Measurements from ENCODE around the gene TOM1.

DNA sequence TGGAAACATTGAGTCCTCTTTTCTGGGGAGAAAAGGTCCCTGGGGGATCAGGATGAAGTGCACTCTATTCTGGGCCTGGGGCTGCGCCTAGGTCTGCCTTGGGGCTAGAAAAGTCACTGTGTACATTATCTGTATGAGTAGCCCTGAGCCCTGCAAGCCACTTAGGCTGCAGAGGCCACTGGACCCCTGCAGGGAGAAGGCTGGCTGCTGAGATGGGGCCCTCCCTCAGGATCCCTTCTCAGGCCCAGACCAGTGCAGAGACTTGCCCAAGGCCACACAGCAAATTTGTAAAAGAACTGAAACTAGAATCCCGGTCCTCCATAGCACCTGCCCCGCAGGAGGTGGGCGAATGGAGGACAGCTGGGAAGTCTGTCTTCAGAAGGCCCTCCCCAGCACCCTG is 54.4 kb downstream of the TOM1 start:
- TF ChIP-seq POLR2AphosphoS5 (IDR thresholded peaks at IDR 0.05) (no peak), CTCF (IDR thresholded peaks at IDR 0.05 in 8 of 11, conservative IDR thresholded peaks at IDR 0.05 in 3 of 11) (no peak), POLR2A (IDR thresholded peaks at IDR 0.05) (no peak)
